Mesothelial cell of epicardium (in vitro differentiated cells): Measurements from ENCODE around the gene ARHGEF11. TPM values are rescaled to one million over a fixed set of nuclear protein-coding genes. Genes with fewer than 3 reads are reported as not detected.

Experiments used
- DNase-seq, 2 experiments: peaks; one replicate each; pipeline ENCODE4 v3.0.0; 2021; ENCODE audit warnings: low spot score in 2 of 2; ENCODE audit not compliant: unreplicated experiment in 2 of 2
- H3K27ac Mint-ChIP-seq: 2 replicates; pipeline ENCODE4 v1.8.0; 2021; ENCODE audit warnings: mixed read lengths
- H3K27me3 Mint-ChIP-seq: 2 replicates; pipeline ENCODE4 v1.8.0; 2021; ENCODE audit warnings: low read depth, mixed read lengths
- H3K36me3 Mint-ChIP-seq: 2 replicates; pipeline ENCODE4 v1.8.0; 2021; ENCODE audit warnings: mixed read lengths
- H3K4me1 Mint-ChIP-seq: 2 replicates; pipeline ENCODE4 v1.8.0; 2021; ENCODE audit warnings: mixed read lengths
- H3K4me3 Mint-ChIP-seq: 2 replicates; pipeline ENCODE4 v1.8.0; 2021; ENCODE audit warnings: mild to moderate bottlenecking, moderate library complexity, mixed read lengths
- H3K9me3 Mint-ChIP-seq: 2 replicates; pipeline ENCODE4 v1.8.0; 2021; ENCODE audit warnings: mixed read lengths
- total RNA-seq: library from RNA; stranded (reverse); gene quantifications from 3 replicates; pipeline ENCODE4 v1.2.1, GENCODE V29; 2021
- TF ChIP-seq, protein P1 (sequence below): fragments of 200-600 bp; sonication (generic); IDR thresholded peaks from one replicate; pipeline ENCODE4 v1.5.0; 2021; ENCODE audit warnings: antibody characterized with exemption; ENCODE audit not compliant: unreplicated experiment

The ARHGEF11 gene
- total RNA-seq, 1 donor from 2014 or later = 52.5 TPM

DNA sequence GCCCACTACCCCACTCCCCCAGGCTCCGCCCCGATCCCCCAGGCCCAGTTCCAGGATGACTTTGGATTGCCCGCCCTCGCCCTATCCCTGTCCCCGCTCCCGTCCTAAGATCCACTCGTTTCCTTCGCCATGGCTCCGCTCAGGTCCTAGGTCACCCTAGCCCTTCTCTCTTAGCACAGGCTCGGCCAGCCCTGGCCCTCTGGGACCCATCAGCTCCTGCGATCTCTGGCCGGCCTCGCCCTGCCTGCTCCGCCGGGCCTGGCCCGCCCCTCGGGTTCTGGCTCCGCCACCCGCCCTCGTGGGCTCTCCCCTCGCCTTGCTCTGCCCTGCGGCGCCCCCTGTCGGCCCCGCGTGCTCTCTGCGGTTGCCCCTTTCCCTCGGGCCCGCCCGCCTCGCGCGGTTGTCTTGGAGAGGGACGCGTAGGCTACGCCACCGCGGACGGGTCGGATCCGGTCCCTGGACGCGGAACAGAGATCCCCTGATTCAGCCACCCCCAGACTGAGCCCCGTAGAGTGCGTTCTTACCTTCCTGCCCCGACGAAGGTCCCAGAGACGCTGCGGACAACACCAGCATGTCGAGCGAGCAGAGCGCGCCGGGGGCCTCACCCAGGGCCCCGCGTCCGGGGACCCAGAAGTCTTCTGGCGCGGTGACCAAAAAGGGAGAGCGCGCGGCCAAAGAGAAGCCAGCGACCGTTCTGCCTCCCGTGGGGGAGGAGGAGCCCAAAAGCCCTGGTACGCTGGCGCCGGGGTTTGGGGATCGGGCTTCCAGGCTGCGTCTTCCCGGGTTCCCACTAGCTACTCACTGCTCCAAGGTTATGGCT lies 125.1 kb downstream of the ARHGEF11 start, which contains the start of gene LRRC71:
TSS of gene LRRC71 (plus strand) at position 400 of the 820 bp plus-strand sequence. CDS start at position 572, 172 bp downstream.
- peaks cover 64% of the 10 kb centered on the region for H3K27me3 Mint-ChIP-seq
- peak within 1 kb of the TSS; percentile 57 for H3K4me3 Mint-ChIP-seq
- H3K9me3 Mint-ChIP-seq = peaks cover 6% of the 10 kb centered on the region
- H3K36me3 Mint-ChIP-seq = no peaks in the 10 kb centered on the region
- peak; percentile 77 to 92 for DNase-seq
- H3K27ac Mint-ChIP-seq = no peak within 1 kb of the TSS
- TF ChIP-seq, protein P1, sequence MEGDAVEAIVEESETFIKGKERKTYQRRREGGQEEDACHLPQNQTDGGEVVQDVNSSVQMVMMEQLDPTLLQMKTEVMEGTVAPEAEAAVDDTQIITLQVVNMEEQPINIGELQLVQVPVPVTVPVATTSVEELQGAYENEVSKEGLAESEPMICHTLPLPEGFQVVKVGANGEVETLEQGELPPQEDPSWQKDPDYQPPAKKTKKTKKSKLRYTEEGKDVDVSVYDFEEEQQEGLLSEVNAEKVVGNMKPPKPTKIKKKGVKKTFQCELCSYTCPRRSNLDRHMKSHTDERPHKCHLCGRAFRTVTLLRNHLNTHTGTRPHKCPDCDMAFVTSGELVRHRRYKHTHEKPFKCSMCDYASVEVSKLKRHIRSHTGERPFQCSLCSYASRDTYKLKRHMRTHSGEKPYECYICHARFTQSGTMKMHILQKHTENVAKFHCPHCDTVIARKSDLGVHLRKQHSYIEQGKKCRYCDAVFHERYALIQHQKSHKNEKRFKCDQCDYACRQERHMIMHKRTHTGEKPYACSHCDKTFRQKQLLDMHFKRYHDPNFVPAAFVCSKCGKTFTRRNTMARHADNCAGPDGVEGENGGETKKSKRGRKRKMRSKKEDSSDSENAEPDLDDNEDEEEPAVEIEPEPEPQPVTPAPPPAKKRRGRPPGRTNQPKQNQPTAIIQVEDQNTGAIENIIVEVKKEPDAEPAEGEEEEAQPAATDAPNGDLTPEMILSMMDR = peak; percentile 89
- peaks cover 8% of the 10 kb centered on the region for H3K4me1 Mint-ChIP-seq

DNA sequence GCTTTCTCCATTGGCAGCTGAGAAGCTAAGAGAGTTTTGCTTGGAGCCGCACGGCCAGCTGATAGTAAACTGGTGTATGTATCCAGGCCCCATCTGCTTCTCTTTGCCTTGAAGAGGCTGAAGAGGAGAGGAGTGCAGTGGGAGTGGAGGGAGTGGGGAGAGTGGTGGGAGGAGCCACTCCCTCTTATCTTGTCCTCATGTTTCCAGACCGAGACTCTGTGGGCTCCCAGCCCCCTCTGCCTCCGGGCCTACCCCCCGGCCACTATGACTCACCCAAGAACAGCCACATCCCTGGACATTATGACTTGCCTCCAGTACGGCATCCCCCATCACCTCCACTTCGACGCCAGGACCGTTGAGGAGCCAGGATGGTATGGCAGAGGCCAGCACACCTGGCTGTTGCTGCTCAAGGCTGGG lies 131.1 kb downstream of the ARHGEF11 start:
- TF ChIP-seq, protein P1 = no peak
- no peak for DNase-seq
- Mint-ChIP-seq H3K36me3 (no peaks in the 10 kb centered on the region), H3K4me1 (peaks cover 23% of the 10 kb centered on the region), H3K27ac (peak overlapping the region; percentile 68), H3K4me3 (peak overlapping the region; percentile 47), H3K9me3 (peaks cover 6% of the 10 kb centered on the region), H3K27me3 (peaks cover 7% of the 10 kb centered on the region)

DNA sequence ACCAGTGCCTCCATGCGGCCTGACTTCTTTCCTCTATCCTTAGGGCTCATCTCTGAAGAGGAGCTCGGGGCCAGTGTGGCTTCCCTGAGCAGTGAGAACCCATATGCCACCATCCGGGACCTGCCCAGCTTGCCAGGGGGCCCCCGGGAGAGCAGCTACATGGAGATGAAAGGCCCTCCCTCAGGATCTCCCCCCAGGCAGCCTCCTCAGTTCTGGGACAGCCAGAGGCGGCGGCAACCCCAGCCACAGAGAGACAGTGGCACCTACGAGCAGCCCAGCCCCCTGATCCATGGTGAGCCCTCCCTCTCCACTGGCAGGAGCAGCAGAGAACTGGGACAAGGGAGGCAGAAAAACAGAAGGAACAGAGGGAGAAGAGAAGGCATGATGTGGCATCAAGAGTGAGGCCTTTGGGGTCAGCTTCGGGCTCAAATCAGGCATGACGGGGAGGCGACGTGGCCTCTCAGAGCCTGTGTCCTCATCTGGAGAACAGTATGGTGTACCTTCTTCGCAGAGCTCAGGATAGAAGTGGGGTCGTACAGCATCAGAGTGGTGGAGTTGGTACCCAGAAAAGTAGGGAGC lies 131.6 kb downstream of the ARHGEF11 start:
- Mint-ChIP-seq H3K4me3 (peak overlapping the region; percentile 47), H3K27me3 (peaks cover 5% of the 10 kb centered on the region), H3K27ac (peak overlapping the region; percentile 68), H3K9me3 (peaks cover 6% of the 10 kb centered on the region), H3K36me3 (no peaks in the 10 kb centered on the region), H3K4me1 (peaks cover 23% of the 10 kb centered on the region)
- TF ChIP-seq, protein P1 = no peak
- no peak for DNase-seq

DNA sequence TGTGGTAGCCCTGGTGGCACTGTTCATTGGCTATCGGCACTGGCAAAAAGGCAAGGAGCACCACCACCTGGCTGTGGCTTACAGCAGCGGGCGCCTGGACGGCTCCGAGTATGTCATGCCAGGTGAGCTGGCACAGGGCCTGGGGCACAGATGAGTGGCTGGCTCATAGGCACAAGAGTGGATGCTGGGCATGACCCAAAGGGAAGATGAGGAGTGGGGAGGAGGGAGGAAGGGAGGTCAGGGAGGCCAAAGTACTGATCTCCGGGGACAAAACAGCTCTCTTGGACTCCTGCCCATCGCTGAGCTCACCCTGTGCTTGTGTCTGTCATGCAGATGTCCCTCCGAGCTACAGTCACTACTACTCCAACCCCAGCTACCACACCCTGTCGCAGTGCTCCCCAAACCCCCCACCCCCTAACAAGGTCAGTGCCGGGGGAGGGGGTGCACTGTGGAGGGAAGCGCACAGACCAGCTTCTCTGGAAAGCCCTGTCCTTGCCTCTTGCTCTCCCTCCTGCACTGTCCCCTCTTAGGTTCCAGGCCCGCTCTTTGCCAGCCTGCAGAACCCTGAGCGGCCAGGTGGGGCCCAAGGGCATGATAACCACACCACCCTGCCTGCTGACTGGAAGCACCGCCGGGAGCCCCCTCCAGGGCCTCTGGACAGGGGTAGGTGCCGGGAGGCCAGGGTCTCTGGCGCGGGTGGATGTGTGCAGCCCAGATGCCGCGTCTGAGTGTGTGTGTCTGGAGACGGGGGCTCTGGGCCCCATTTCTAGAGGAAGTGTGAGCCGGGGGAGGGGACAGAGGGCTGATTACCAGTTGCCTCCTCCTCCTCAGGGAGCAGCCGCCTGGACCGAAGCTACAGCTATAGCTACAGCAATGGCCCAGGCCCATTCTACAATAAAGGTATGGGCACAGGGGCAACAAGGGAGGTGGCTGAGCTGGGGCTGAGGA lies 132.4 kb downstream of the ARHGEF11 start:
- H3K36me3 Mint-ChIP-seq = no peaks in the 10 kb centered on the region
- H3K4me3 Mint-ChIP-seq = peak overlapping the region; percentile 47
- peaks cover 23% of the 10 kb centered on the region for H3K4me1 Mint-ChIP-seq
- no peaks in the 10 kb centered on the region for H3K27me3 Mint-ChIP-seq
- no peak for DNase-seq
- peak overlapping the region; percentile 53 for H3K27ac Mint-ChIP-seq
- H3K9me3 Mint-ChIP-seq = no peaks in the 10 kb centered on the region
- TF ChIP-seq, protein P1 = no peak

GRCh38 chr1:156912310-156912709 lies 133.2 kb downstream of the ARHGEF11 start:
- H3K9me3 Mint-ChIP-seq = no peaks in the 10 kb centered on the region
- no peak overlapping the region for H3K4me3 Mint-ChIP-seq
- no peak for DNase-seq
- H3K4me1 Mint-ChIP-seq = peaks cover 23% of the 10 kb centered on the region
- H3K36me3 Mint-ChIP-seq = no peaks in the 10 kb centered on the region
- no peaks in the 10 kb centered on the region for H3K27me3 Mint-ChIP-seq
- TF ChIP-seq, protein P1 = no peak
- H3K27ac Mint-ChIP-seq = no peak overlapping the region
